Endodermal cell (in vitro differentiated cells): ENCODE data around the gene SCARF1. TPM values are rescaled to one million over a fixed set of nuclear protein-coding genes. Genes with fewer than 3 reads are reported as not detected.
A peak's percentile ranks its signal among the peaks of the same experiment; 100 is the strongest.

ENCODE experiments used
- DNase-seq: peaks from one replicate; pipeline ENCODE4 v3.0.0-alpha.2; 2017
- H3K27ac ChIP-seq: 2 replicates; pipeline ENCODE4 v1.5.1; 2013; ENCODE audit warnings: mild to moderate bottlenecking, low read depth, low read length, moderate library complexity
- H3K27me3 ChIP-seq: 2 replicates; pipeline ENCODE4 v1.6.1; 2013; ENCODE audit warnings: mild to moderate bottlenecking, low read length, moderate library complexity; ENCODE audit not compliant: insufficient read depth, control insufficient read depth, poor library complexity, severe bottlenecking
- H3K36me3 ChIP-seq: 2 replicates; pipeline ENCODE4 v1.7.0; 2013; ENCODE audit warnings: mild to moderate bottlenecking, low read length, moderate library complexity; ENCODE audit not compliant: control insufficient read depth, insufficient read depth
- H3K4me1 ChIP-seq: one replicate; pipeline ENCODE4 v1.7.0; 2013; ENCODE audit warnings: low read length; ENCODE audit not compliant: control insufficient read depth, insufficient read depth
- H3K4me3 ChIP-seq: 2 replicates; pipeline ENCODE4 v1.5.1; 2013; ENCODE audit warnings: mild to moderate bottlenecking, low read length, moderate library complexity
- H3K9ac ChIP-seq: 2 replicates; pipeline ENCODE4 v1.6.1; 2013; ENCODE audit warnings: mild to moderate bottlenecking, low read length, moderate library complexity; ENCODE audit not compliant: poor library complexity, severe bottlenecking; ENCODE audit errors: extremely low read depth
- H3K9me3 ChIP-seq: 2 replicates; pipeline ENCODE4 v1.6.1; 2013; ENCODE audit warnings: mild to moderate bottlenecking, low read length, moderate library complexity; ENCODE audit not compliant: control insufficient read depth
- H3K27ac Mint-ChIP-seq: 2 replicates; pipeline ENCODE4 v1.8.0; 2020; ENCODE audit warnings: mixed read lengths
- H3K27me3 Mint-ChIP-seq: 2 replicates; pipeline ENCODE4 v1.8.0; 2021; ENCODE audit warnings: mild to moderate bottlenecking, mixed read lengths; ENCODE audit not compliant: insufficient read depth
- H3K36me3 Mint-ChIP-seq: 2 replicates; pipeline ENCODE4 v1.8.0; 2020; ENCODE audit warnings: low read depth, mixed read lengths
- H3K4me1 Mint-ChIP-seq: 2 replicates; pipeline ENCODE4 v1.8.0; 2020; ENCODE audit warnings: mixed read lengths
- H3K4me3 Mint-ChIP-seq: 2 replicates; pipeline ENCODE4 v1.8.0; 2020; ENCODE audit warnings: mild to moderate bottlenecking, moderate library complexity, mixed read lengths
- H3K9me3 Mint-ChIP-seq: 2 replicates; pipeline ENCODE4 v1.8.0; 2020; ENCODE audit warnings: mild to moderate bottlenecking, mixed read lengths
- WGBS, 2 experiments: methylation state at CpG; one replicate each; pipeline versions ENCODE4 v1.1.5 to v1.1.7; 2013; ENCODE audit warnings: missing lambda C conversion rate in 2 of 2, mixed read lengths in 1 of 2; ENCODE audit not compliant: insufficient coverage in 1 of 2, insufficient read length in 1 of 2; 5-methylcytosine and 5-hydroxymethylcytosine counted together
- total RNA-seq, 2 donors: library from RNA; stranded (reverse); fragmentation: NEBNext Ultra II Directional in 1 of 2; extraction: Animal tissue kit (Norgen Biotek cat#: 25700) in 1 of 2; gene quantifications; 2 replicates in 1 of 2; 3 replicates in 1 of 2; pipeline ENCODE4 v1.2.1, GENCODE V29; 2021
- TF ChIP-seq, protein P1 (sequence below): fragments of 200-600 bp; sonication (generic); conservative IDR thresholded peaks from 2 replicates; pipeline ENCODE4 v1.5.0; 2021; ENCODE audit warnings: antibody characterized with exemption, mild to moderate bottlenecking

The SCARF1 gene
- total RNA-seq, 2 donors from 2014 or later = 0.75 to 0.89 TPM

DNA sequence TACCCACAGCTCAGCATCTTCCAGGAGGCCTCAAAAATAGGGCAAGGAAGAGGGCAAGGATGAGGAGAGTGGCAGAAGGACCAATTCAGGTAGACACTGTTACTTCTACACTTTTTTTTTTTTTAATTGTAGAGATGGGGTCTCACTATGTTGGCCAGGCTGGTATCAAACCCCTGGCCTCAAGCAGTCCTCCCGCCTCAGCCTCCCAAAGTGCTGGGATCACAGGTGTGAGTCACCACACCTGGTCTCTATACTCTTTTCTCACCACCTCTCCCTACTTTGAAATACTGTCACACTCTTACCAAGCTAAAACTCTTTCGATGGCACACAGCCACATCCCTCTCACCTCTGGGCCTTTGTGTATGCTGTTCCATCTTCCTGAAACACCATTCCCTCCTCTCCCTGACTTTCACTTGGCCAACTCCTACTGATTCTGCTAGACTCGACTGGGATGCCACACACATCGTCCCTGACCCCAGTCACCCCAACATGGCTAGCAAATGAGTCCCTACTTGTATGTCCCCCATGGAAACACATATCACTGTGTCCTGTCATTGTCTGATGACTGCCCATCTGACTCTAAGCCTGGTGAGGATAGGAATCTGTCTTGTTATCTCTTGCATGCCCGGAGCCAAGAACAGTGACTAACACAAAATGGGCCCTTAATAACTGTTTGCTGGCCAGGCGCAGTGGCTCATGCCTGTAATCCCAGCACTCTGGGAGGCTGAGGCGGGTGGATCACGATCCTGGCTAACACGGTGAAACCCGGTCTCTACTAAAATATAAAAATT, 9.7 kb downstream of the SCARF1 start:
- Mint-ChIP-seq H3K4me3 (no peak overlapping the region), H3K27me3 (peaks cover 12% of the 10 kb centered on the region), H3K4me1 (no peaks in the 10 kb centered on the region), H3K9me3 (no peaks in the 10 kb centered on the region), H3K36me3 (no peaks in the 10 kb centered on the region), H3K27ac (no peak overlapping the region)
- H3K9me3 ChIP-seq = no peaks in the 10 kb centered on the region
- H3K4me3 ChIP-seq = no peak overlapping the region
- H3K36me3 ChIP-seq = no peaks in the 10 kb centered on the region
- no peaks in the 10 kb centered on the region for H3K27me3 ChIP-seq
- DNase-seq = no peak
- WGBS, 2 experiments = 79 to 86% methylated on average over 6 to 10 of the region's 10 CpGs
- H3K27ac ChIP-seq = no peak overlapping the region
- H3K4me1 ChIP-seq = no peaks in the 10 kb centered on the region
- H3K9ac ChIP-seq = no peak overlapping the region
- TF ChIP-seq, protein P1, sequence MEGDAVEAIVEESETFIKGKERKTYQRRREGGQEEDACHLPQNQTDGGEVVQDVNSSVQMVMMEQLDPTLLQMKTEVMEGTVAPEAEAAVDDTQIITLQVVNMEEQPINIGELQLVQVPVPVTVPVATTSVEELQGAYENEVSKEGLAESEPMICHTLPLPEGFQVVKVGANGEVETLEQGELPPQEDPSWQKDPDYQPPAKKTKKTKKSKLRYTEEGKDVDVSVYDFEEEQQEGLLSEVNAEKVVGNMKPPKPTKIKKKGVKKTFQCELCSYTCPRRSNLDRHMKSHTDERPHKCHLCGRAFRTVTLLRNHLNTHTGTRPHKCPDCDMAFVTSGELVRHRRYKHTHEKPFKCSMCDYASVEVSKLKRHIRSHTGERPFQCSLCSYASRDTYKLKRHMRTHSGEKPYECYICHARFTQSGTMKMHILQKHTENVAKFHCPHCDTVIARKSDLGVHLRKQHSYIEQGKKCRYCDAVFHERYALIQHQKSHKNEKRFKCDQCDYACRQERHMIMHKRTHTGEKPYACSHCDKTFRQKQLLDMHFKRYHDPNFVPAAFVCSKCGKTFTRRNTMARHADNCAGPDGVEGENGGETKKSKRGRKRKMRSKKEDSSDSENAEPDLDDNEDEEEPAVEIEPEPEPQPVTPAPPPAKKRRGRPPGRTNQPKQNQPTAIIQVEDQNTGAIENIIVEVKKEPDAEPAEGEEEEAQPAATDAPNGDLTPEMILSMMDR = no peak

DNA sequence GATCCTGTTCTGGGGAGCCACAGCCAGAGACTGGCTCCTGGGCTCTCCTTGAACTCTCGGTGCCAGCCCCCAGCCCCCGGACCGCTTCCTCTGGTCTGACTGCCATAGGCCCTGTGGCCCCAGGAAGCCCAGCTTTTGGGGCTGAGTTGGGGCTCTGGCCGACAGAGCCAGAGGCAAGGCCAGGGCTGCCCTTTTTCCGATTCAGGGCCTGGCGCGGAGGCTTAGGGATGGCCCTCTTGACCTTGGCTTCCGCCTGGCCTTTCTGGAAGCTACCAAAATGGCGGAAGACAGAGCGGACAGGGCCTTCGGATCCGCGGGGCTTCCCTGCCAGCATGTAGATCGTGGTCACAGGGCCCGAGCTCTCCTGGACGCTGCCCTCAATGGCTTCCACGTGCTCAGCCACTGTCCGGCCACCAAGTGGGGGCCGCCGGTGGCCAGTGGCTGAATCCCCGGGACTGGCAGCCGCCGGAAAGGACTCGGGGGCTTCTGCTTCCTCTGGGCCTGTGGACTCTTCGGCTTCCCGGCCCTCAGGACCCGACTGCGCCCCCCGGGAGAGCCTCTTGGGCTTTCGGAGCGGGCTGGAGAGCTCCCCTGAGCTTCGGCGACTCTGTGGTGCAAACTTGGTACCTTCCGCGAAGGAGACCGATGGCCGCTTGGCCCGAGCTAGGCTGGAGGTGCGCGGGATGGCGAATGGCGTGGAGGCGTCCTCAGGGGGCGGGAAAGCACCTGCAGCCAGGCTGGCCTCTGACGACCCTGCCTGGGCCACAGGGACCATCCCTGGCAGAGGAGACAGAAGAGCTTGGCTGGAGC, 10.5 kb downstream of the SCARF1 start:
- Histone ChIP-seq H3K4me1 (no peaks in the 10 kb centered on the region), H3K27me3 (peaks cover 7% of the 10 kb centered on the region), H3K27ac (no peak overlapping the region), H3K4me3 (no peak overlapping the region), H3K9ac (no peak overlapping the region), H3K9me3 (no peaks in the 10 kb centered on the region), H3K36me3 (no peaks in the 10 kb centered on the region)
- Mint-ChIP-seq H3K27ac (no peak overlapping the region), H3K4me1 (no peaks in the 10 kb centered on the region), H3K36me3 (no peaks in the 10 kb centered on the region), H3K4me3 (no peak overlapping the region), H3K9me3 (no peaks in the 10 kb centered on the region), H3K27me3 (peaks cover 19% of the 10 kb centered on the region)
- no peak for DNase-seq
- 93 to 94% methylated on average over 33 to 45 of the region's 45 CpGs for WGBS, 2 experiments
- TF ChIP-seq, protein P1 = no peak

DNA sequence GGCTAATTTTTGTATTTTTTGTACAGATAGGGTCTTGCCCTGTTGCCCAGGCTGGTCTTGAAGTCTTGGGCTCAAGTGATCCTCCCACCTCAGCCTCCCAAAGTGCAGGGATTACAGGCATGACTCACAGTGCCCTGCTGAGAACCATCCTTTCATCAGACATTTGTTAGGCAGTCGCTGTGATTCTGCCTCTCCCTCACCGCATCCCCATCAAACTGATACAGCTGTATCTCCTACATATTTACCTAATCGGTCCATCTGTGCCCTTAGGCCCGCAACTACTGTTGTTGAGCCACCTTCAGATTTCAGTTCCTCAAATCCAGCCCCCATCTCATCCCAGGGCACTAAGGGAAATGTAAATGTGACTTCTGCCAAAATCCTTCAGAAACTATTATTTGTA, 14.9 kb downstream of the SCARF1 start:
- TF ChIP-seq, protein P1 = no peak
- H3K4me1 Mint-ChIP-seq = peaks cover 16% of the 10 kb centered on the region
- Histone ChIP-seq H3K4me1 (no peaks in the 10 kb centered on the region), H3K27me3 (peaks cover 24% of the 10 kb centered on the region), H3K4me3 (no peak overlapping the region), H3K9me3 (no peaks in the 10 kb centered on the region), H3K9ac (no peak overlapping the region), H3K27ac (no peak overlapping the region), H3K36me3 (no peaks in the 10 kb centered on the region)
- DNase-seq = no peak
- H3K27me3 Mint-ChIP-seq = peaks cover 30% of the 10 kb centered on the region
- H3K27ac Mint-ChIP-seq = no peak overlapping the region
- H3K36me3 Mint-ChIP-seq = no peaks in the 10 kb centered on the region
- peak overlapping the region; percentile 79 for H3K4me3 Mint-ChIP-seq
- 73 to 79% methylated on average over 4 of the region's 4 CpGs for whole genome bisulfite sequencing, 2 experiments
- H3K9me3 Mint-ChIP-seq = no peaks in the 10 kb centered on the region
